ENCODE measurements around the gene SLC7A8. TPM values are rescaled to one million over a fixed set of nuclear protein-coding genes. Genes with fewer than 3 reads are reported as not detected.

Gene SLC7A8
- total and polyA plus RNA-seq, 3 donors from 2014 or later = 73.5 to 94.2 (median 78.2) TPM

DNA sequence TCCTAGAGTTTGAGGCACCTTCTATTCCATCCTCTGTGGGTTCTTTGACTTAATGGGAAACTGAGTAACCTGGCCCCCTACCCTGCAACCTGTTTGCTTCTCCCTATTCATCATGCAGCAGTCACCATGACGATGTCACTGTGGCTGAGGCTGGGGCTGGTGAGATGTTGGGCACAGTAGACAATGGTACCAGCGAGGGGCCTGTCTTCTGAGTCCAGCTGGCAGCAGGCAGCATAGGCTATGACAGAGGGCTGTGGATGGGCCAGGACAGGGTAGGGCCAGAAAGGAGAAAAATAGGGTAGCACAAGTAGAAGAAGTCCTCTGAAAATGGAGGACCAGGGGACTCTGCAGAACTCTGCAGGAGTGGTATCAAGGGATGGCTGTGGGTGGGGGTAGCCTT, 80.7 kb downstream of the SLC7A8 start:
- 83 to 89% methylated on average over 2 of the region's 2 CpGs for WGBS, 2 donors
- Histone ChIP-seq H3K4me3 (no peak overlapping the region), H3K36me3 (ENCODE audit: low read depth, missing control alignments) (no peaks in the 10 kb centered on the region), H3K4me1 (no peaks in the 10 kb centered on the region), H3K27me3 (no peaks in the 10 kb centered on the region), H3K27ac (no peak overlapping the region), H3K9me3 (no peaks in the 10 kb centered on the region)
- no peak for DNase-seq
- intact Hi-C loops (cut with DNase I; ENCODE audit: low total_unique reads) = no loop called here
- TF ChIP-seq, protein P1, sequence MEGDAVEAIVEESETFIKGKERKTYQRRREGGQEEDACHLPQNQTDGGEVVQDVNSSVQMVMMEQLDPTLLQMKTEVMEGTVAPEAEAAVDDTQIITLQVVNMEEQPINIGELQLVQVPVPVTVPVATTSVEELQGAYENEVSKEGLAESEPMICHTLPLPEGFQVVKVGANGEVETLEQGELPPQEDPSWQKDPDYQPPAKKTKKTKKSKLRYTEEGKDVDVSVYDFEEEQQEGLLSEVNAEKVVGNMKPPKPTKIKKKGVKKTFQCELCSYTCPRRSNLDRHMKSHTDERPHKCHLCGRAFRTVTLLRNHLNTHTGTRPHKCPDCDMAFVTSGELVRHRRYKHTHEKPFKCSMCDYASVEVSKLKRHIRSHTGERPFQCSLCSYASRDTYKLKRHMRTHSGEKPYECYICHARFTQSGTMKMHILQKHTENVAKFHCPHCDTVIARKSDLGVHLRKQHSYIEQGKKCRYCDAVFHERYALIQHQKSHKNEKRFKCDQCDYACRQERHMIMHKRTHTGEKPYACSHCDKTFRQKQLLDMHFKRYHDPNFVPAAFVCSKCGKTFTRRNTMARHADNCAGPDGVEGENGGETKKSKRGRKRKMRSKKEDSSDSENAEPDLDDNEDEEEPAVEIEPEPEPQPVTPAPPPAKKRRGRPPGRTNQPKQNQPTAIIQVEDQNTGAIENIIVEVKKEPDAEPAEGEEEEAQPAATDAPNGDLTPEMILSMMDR (IDR thresholded peaks at IDR 0.05) = no peak
- TF ChIP-seq POLR2A (IDR thresholded peaks at IDR 0.05) = no peak

DNA sequence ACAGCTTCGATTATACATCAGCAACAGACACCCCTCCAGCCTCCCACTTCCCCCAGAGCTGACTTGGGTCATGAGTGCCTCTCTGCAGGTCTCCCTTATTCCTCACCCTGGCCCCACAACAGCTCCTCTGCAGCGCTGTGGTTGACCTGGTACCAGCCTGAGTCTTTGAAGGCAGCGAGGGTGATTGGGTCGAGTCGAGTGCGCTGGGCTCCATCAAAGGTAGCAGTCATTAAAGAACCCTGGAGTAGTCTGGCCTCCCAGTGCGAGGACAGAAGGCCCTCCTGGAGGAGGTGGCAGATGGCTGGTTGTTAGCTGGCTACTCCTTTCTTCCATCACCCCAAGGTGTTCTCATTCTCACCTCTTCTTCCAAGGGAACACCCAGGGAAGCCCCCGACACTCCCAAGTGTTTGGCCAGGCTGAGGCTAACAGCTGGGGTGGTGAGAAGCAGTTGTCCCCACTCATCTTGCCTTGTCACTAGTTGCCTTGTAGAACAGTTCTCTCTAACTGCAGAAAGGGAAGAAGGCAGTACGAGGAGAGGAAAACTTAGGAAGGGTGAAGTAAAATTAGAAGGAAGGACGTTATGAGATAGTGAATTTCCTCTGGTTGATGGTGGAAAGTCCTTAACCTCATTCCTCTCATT, 81.4 kb downstream of the SLC7A8 start:
- Histone ChIP-seq H3K4me3 (no peak overlapping the region), H3K4me1 (no peaks in the 10 kb centered on the region), H3K27ac (no peak overlapping the region), H3K36me3 (ENCODE audit: low read depth, missing control alignments) (no peaks in the 10 kb centered on the region), H3K27me3 (no peaks in the 10 kb centered on the region), H3K9me3 (no peaks in the 10 kb centered on the region)
- WGBS, 2 donors = 63 to 74% methylated on average over 10 of the region's 10 CpGs
- no peak for TF ChIP-seq POLR2A (IDR thresholded peaks at IDR 0.05)
- TF ChIP-seq, protein P1 (IDR thresholded peaks at IDR 0.05) = no peak
- DNase-seq = no peak
- intact Hi-C loops (cut with DNase I; ENCODE audit: low total_unique reads) = no loop called here

- Histone ChIP-seq H3K9me3 (no peaks in the 10 kb centered on the region), H3K27ac (no peak overlapping the region), H3K4me1 (peaks cover 3% of the 10 kb centered on the region), H3K4me3 (no peak overlapping the region), H3K27me3 (no peaks in the 10 kb centered on the region), H3K36me3 (ENCODE audit: low read depth, missing control alignments) (no peaks in the 10 kb centered on the region)
- no peak for DNase-seq
- TF ChIP-seq, protein P1 (IDR thresholded peaks at IDR 0.05) = no peak
- TF ChIP-seq POLR2A (IDR thresholded peaks at IDR 0.05) = no peak
- 82 to 85% methylated on average over 6 of the region's 6 CpGs for WGBS, 2 donors
- intact Hi-C loops (cut with DNase I; ENCODE audit: low total_unique reads) = no loop called here
Observed at GRCh38 chr14:23101213-23101970, 82.1 kb downstream of the SLC7A8 start.

DNA sequence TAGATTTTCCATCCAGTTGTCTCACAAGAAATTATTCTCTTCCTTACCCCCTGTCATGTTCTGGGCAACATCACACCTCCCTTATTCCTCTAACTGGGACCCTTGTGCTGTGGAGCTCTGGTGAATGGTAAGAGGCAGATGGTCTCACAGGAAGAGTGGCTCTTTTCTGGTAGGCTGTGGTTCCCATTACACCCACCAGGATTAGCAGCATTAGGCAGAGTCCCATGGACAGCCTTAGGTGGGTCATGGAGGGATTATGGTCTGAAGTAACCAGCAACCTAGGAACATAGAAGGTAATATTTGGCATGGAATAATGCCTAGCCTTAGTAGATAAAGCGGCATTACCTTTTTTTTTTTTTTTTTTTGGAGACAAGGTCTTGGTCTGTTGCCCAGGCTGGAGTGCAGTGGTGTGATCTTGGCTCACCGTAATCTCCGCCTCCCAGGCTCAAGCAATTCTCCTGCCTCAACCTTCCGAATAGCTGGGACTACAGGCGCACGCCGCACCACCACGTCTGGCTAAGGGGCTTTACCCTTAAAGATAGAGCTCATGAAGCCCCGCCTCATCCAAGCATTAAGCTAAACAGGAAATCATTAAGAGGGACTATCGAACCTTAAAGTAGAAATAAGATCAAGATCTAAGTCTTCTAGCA, 84.1 kb downstream of the SLC7A8 start:
- intact Hi-C loops (cut with DNase I; ENCODE audit: low total_unique reads) = no loop called here
- 85% methylated on average over 10 of the region's 10 CpGs for WGBS, 2 donors
- H3K9me3 ChIP-seq = no peaks in the 10 kb centered on the region
- TF ChIP-seq, protein P1 (IDR thresholded peaks at IDR 0.05) = no peak
- TF ChIP-seq POLR2A (IDR thresholded peaks at IDR 0.05) = no peak
- H3K4me3 ChIP-seq = no peak overlapping the region
- peaks cover 3% of the 10 kb centered on the region for H3K4me1 ChIP-seq
- H3K27ac ChIP-seq = no peak overlapping the region
- H3K27me3 ChIP-seq = no peaks in the 10 kb centered on the region
- no peak for DNase-seq
- no peaks in the 10 kb centered on the region for H3K36me3 ChIP-seq (ENCODE audit: low read depth, missing control alignments)

Data from testis (tissue), 3 donors.